Measurements from ENCODE around the gene TCAIM.

DNA sequence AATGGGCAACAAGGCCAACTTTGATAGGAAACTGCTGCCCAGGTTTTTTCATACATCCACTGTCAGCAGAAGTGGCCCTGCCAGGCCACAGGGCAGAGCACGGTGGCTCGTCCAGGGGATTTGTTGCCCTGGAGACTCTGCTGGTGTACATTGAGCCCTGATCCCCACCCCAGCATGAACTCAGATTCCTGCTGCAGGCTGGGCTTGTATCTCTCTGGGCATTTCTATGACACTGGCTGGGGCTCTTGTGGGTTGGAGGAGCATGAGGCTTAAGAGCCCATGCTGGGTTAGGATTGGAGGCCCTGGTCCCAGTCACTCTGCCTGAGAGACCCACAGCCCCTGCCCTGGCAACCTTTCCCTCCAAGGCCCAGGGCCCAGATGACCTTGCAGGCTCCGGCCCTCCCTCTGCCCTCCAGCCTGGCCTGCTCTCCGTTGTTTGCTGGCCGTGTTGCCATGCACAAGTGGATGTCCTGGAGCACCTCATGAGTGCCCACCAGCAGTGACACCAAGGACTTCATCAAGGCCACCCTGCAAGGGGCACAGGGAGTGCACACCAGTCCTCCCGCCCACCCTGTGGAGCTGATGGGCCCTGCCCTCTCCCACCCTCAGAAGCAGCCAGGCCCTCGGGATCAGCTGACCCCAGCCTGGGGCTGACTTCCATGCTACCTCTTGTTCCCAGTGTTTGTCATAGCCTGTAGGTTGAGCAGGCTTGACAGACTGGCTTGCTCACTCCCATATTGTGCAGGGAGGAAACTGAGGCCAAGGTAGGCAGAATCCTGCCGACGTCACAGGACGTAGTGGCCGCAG is 80.8 kb downstream of the TCAIM start:
- TF ChIP-seq POLR2AphosphoS5 (IDR thresholded peaks at IDR 0.05; ENCODE audit: low read depth, low read length) (no peak), JUND (IDR thresholded peaks at IDR 0.05) (no peak), YY1 (IDR thresholded peaks at IDR 0.05; ENCODE audit: low read depth) (no peak), GABPA (IDR thresholded peaks at IDR 0.05; ENCODE audit: low read depth) (no peak)

Measured in SK-N-SH (cell line).